Nephron (organoid): ENCODE data around the gene CASK.
"Not testable (repeated sequence)": the region's sequence is repeated elsewhere in the genome, so short reads cannot be mapped to it uniquely, and the experiment has no call there.

Experiments
- H3K27ac Mint-ChIP-seq, 3 experiments: 2 replicates each; pipeline ENCODE4 v1.8.0; 2020; ENCODE audit warnings: mixed read lengths in 3 of 3, mild to moderate bottlenecking in 2 of 3, moderate library complexity in 1 of 3
- H3K27me3 Mint-ChIP-seq: 2 replicates; pipeline ENCODE4 v1.8.0; 2021; ENCODE audit warnings: low read depth, mild to moderate bottlenecking, moderate library complexity, mixed read lengths
- H3K36me3 Mint-ChIP-seq: 2 replicates; pipeline ENCODE4 v1.8.0; 2020; ENCODE audit warnings: low read depth, mixed read lengths
- H3K4me1 Mint-ChIP-seq: 2 replicates; pipeline ENCODE4 v1.8.0; 2020; ENCODE audit warnings: mixed read lengths
- H3K4me3 Mint-ChIP-seq, 3 experiments: 2 replicates each; pipeline ENCODE4 v1.8.0; 2020; ENCODE audit warnings: mild to moderate bottlenecking in 3 of 3, mixed read lengths in 3 of 3, moderate library complexity in 2 of 3
- H3K9me3 Mint-ChIP-seq: 2 replicates; pipeline ENCODE4 v1.8.0; 2020; ENCODE audit warnings: mixed read lengths
- TF ChIP-seq, protein P1 (sequence below), 3 experiments: fragments of 200-600 bp; sonication (generic); IDR thresholded peaks; one replicate each; pipeline ENCODE4 v1.5.0; 2021; ENCODE audit warnings: antibody characterized with exemption in 3 of 3; ENCODE audit not compliant: unreplicated experiment in 3 of 3

Gene CASK

GRCh38 chrX:41684940-41685339 lies 238.4 kb downstream of the CASK start:
- H3K9me3 Mint-ChIP-seq = peaks cover 5% of the 10 kb centered on the region
- H3K36me3 Mint-ChIP-seq = peaks cover 8% of the 10 kb centered on the region
- no peaks in the 10 kb centered on the region for H3K27me3 Mint-ChIP-seq
- no peaks in the 10 kb centered on the region for H3K4me1 Mint-ChIP-seq
- no peak overlapping the region for H3K27ac Mint-ChIP-seq
- no peak overlapping the region for H3K4me3 Mint-ChIP-seq
- TF ChIP-seq, protein P1, sequence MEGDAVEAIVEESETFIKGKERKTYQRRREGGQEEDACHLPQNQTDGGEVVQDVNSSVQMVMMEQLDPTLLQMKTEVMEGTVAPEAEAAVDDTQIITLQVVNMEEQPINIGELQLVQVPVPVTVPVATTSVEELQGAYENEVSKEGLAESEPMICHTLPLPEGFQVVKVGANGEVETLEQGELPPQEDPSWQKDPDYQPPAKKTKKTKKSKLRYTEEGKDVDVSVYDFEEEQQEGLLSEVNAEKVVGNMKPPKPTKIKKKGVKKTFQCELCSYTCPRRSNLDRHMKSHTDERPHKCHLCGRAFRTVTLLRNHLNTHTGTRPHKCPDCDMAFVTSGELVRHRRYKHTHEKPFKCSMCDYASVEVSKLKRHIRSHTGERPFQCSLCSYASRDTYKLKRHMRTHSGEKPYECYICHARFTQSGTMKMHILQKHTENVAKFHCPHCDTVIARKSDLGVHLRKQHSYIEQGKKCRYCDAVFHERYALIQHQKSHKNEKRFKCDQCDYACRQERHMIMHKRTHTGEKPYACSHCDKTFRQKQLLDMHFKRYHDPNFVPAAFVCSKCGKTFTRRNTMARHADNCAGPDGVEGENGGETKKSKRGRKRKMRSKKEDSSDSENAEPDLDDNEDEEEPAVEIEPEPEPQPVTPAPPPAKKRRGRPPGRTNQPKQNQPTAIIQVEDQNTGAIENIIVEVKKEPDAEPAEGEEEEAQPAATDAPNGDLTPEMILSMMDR (IDR thresholded peaks at IDR 0.05; ENCODE audit: unreplicated experiment in 3 of 3) = no peak

- Mint-ChIP-seq H3K27me3 (no peaks in the 10 kb centered on the region), H3K9me3 (peaks cover 5% of the 10 kb centered on the region), H3K4me1 (no peaks in the 10 kb centered on the region), H3K4me3 (no peak overlapping the region), H3K27ac (no peak overlapping the region), H3K36me3 (peaks cover 8% of the 10 kb centered on the region)
- TF ChIP-seq, protein P1 (IDR thresholded peaks at IDR 0.05; ENCODE audit: unreplicated experiment in 3 of 3) = no peak
Measured at GRCh38 chrX:41684138-41684537, 239.2 kb downstream of the CASK start.

- Mint-ChIP-seq H3K27ac (no peak overlapping the region), H3K4me3 (no peak overlapping the region), H3K4me1 (no peaks in the 10 kb centered on the region), H3K27me3 (no peaks in the 10 kb centered on the region), H3K36me3 (peaks cover 13% of the 10 kb centered on the region), H3K9me3 (peaks cover 3% of the 10 kb centered on the region)
- TF ChIP-seq, protein P1 (IDR thresholded peaks at IDR 0.05; ENCODE audit: unreplicated experiment in 3 of 3) = no peak
Measured at GRCh38 chrX:41677183-41678060, 245.9 kb downstream of the CASK start.

DNA sequence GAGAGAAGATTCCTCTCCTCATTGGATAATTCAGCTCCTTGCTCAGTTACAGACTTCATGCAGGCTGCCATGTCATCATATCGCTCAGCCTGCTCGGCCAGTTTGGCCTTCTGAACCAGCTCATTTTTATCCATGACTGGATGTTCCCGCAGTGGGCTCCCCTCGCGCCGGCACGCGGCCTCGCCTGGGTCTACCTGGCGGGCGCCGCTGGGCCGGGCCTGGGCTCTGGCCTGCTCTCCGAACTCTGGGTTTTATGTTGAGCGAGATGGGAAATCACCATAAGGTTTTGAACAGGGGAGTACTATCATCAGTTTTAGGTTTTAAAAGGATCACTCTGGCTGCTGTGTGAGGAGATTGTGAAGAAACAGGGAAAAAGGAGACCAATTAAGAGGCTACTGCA lies 247.0 kb downstream of the CASK start:
- not testable (repeated sequence) for H3K27me3 Mint-ChIP-seq, H3K27ac Mint-ChIP-seq, H3K4me1 Mint-ChIP-seq, H3K4me3 Mint-ChIP-seq, H3K9me3 Mint-ChIP-seq
- peaks cover 11% of the 10 kb centered on the region for H3K36me3 Mint-ChIP-seq

DNA sequence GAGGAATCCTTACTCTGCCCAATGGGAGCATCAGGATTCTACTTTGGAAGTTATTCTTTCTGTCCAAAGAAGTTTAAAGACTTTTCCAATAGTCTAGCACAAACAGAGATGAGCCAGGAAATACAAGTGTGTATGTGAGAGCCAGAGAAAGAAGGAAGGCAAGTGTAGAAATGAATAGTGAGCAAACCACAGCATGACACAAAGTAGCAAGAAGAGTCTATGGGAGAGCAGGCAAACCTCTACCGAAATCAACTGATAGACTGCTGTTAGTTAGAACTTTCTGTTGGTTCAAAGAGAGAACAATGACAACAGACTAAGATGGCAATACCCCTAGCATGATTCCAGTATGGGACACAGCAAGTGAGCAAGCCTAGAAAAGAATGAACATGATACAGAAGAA lies 250.7 kb downstream of the CASK start:
- peaks cover 17% of the 10 kb centered on the region for H3K36me3 Mint-ChIP-seq
- no peaks in the 10 kb centered on the region for H3K9me3 Mint-ChIP-seq
- H3K27me3 Mint-ChIP-seq = no peaks in the 10 kb centered on the region
- TF ChIP-seq, protein P1 (IDR thresholded peaks at IDR 0.05; ENCODE audit: unreplicated experiment in 3 of 3) = no peak
- H3K4me1 Mint-ChIP-seq = no peaks in the 10 kb centered on the region
- no peak overlapping the region for H3K4me3 Mint-ChIP-seq
- no peak overlapping the region for H3K27ac Mint-ChIP-seq

DNA sequence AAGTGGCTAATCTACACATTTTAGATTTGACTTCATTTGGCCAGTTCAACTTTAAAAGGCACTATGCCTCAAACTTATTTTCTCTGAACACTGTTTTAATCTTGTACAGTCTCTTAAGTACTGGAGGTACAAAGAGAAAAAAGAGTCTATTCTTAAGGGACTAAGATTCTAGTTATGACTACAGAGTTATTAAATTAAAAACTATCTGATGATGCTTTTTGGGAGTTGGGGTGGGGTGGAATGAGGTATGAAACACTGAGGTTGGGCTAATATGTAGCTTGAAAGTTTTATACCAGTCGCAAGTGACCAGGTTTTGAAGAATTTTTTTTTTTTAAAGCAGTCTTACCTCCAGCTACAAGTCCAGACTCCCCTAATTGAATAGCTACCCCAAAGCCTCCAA lies 252.3 kb downstream of the CASK start:
- H3K4me1 Mint-ChIP-seq = no peaks in the 10 kb centered on the region
- H3K9me3 Mint-ChIP-seq = no peaks in the 10 kb centered on the region
- H3K4me3 Mint-ChIP-seq = no peak overlapping the region
- TF ChIP-seq, protein P1 (IDR thresholded peaks at IDR 0.05; ENCODE audit: unreplicated experiment in 3 of 3) = no peak
- peaks cover 9% of the 10 kb centered on the region for H3K36me3 Mint-ChIP-seq
- no peaks in the 10 kb centered on the region for H3K27me3 Mint-ChIP-seq
- H3K27ac Mint-ChIP-seq = no peak overlapping the region
